DOHH2 (cell line): ENCODE data around the gene IPO8.

Source experiments
- CTCF ChIP-seq: fragments of 200-600 bp; sonication (generic); IDR thresholded peaks from one replicate; pipeline ENCODE4 v1.5.1; 2014; ENCODE audit warnings: antibody characterized with exemption, mild to moderate bottlenecking, low read depth, low read length; ENCODE audit not compliant: poor library complexity, severe bottlenecking
- EZH2phosphoT487 ChIP-seq: fragments of 200-600 bp; sonication (generic); IDR thresholded peaks from 2 replicates; pipeline ENCODE4 v1.6.1; 2017; ENCODE audit warnings: borderline replicate concordance, mild to moderate bottlenecking, antibody characterized with exemption, low read length, moderate library complexity, mixed read lengths

GRCh38 chr12:30698346-30698745 is 2.7 kb upstream of the IPO8 start:
- no peak for TF ChIP-seq CTCF
- no peak for TF ChIP-seq EZH2phosphoT487
